8988T (cell line): ENCODE measurements around the gene PRKCH.

Source experiments
- DNase-seq: peaks from one replicate; pipeline ENCODE4 v3.0.0; 2011

The PRKCH gene

DNA sequence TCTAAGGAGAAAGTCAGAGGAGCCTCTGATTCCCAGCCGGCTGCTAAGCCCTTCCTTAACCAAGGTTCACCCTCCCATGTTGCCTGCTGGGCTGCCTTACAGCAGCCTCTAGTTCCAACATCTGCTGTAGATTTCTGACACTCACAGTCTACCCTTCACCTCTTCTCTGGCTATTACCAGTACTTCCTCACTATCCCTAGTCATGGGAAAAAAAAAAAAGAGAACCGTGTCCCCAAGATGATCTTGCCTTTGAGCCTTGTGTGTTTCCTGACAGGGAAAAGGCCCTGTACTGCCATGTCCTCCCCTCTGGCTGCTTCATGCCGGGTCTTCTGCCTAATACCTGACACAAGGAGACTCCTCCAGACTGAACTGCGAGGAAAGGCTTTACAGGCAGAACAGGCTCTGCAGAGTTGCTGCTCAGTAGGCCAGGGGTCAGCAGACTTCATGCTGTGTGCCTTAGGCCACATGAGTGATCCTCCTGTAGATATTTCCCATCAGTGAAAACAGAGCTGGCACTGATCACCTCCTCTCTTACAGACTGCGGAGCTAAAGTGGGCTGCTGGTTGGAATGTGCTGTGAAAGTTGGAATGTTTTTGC lies 46.8 kb downstream of the PRKCH start:
- DNase-seq = no peak

DNA sequence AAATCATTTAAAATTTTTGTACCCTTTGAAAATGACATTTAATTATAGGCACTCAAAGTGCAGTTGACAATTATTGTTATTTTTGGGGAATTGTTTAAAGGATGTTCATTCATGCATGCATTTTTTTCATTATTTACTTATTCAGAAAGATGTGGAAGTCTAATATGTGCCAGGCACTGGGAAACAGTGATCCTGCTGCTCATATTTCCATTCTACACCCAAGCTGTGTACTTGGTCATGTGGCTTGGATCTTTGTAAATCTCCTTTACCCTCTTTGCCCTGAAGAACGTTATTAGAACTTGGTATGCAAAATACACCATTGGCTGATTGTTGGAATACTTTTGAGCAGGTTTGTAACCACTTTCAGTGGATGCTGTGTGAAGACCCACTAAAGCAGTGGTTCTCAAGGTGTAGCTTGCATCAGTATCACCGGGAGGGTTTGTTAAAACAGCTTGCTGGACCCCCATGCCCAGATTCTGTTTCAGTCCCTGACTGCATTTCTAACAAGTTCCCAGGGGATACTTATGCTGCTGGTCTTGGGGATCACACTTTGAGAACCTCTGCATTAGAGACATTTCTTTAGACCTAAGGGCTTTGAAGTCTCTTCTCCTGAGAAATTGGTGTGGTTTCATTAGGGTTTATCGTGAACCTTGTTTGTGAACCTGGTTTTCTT lies 47.5 kb downstream of the PRKCH start:
- no peak for DNase-seq

DNA sequence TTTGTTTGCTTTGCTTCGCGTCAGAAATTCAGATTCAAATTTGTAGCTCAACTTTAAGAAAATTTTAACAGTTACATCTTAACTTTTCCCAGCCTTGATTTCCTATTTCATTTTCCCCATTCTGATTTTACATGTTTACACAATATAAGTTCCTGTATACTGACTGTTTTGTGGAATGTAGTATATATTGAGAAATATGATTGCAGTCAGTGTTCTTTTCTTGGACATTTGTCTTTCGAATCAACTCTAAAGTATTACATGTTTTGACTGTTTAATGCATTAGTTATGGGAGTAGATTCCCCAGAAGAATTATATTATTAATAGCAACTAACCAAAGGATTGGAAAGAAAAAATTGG lies 48.1 kb downstream of the PRKCH start:
- no peak for DNase-seq

DNA sequence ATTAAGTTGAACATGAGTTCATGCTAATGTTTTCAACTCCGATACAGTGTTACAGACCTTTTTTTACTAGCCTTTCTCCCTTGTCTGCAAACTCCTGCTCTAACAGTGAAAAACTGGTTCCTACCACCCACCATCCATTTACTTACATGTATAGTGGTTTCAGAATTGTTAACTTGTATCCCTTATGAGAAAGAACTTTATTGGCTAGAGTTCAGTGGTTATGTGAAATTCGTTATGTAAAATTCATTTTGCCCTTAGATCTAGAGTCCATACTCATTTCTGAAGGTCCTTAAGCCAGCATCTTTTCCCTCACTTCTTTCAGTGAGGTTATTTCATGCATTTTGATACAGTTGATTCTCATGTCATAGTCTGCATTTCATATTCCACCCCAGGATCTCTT lies 51.0 kb downstream of the PRKCH start:
- no peak for DNase-seq

DNA sequence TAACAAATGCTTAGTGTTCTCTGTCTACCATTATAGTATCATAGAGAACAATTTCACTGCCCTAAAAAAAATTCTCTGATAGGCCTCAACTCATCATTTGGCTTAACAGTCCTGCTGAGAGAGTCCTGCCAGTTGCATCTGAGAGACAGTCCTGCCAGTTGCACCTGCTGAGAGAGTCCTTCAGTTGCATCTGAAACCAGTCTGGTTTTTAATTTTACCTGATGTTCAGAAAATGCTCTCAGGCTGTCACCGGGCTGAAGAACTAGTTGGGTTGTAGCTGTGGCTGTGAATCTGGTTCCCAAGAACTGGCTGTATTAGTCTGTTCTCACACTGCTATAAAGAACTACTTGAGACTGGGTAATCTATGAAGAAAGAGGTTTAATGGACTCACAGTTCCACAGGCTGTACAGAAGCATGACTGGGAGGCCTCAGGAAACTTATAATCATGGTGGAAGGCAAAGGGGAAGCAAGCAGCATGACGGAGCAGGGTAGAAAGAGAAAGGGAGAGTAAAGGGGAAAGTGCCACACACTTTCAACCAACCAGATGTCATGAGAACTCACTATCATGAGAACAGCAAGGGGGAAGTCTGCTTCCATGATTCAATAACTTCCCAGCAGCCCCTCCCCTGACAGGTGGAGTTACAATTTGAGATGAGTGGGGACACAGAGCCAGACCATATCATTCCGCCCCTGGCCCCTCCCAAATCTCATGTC lies 51.6 kb downstream of the PRKCH start:
- DNase-seq = no peak

DNA sequence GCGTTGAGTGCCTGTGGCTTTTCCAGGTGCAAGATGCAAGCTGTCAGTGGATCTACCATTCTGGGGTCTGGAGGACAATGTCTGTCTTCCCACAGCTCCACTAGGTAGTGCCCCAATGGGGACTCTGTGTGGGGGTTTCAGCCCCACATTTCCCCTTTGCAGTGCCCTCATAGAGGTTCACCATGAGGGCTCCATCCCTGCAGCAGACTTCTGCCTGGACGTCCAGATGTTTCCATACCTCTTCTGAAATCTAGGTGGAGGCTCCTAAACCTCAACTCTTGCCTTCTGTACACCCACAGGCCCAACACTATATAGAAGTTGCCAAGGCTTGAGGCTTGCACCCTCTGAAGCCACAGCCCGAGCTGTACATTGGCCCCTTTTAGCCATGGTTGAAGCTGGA lies 52.9 kb downstream of the PRKCH start:
- DNase-seq = no peak

DNA sequence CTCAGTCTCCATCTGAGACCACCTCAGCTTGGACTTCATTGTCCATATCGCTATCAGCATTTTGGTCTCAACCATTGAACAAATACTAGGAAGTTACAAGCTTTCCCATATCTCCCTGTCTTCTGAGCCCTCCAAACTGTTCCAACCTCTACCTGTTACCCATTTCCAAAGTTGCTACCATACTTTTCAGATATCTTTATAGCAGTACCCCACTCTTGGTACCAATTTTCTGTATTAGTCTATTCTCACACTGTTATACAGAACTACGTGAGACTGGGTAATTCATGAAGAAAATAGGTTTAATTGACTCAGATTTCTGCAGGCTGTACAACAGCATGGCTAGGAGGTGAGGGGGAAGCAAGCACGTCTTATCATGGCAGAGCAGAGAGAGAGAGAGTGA lies 53.8 kb downstream of the PRKCH start:
- DNase-seq = no peak

DNA sequence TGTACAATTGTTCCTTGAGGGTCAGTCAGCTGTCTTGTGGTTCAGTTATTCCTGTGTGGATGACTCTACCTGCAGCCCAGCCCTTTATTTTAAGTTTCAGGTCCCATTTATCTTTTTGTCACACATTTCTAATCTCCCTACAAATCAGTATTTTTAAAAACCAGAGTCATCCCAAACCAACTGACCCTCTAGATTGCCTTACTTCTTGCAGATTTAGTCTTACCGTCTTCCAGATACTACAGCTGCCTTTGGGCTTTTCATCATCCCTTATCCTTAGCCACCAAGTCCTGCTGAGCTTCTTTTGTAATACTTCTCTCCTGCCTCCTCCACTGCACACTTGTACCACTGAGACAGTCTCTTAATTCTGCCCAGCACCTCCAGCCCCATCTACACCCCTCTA lies 54.9 kb downstream of the PRKCH start:
- no peak for DNase-seq

DNA sequence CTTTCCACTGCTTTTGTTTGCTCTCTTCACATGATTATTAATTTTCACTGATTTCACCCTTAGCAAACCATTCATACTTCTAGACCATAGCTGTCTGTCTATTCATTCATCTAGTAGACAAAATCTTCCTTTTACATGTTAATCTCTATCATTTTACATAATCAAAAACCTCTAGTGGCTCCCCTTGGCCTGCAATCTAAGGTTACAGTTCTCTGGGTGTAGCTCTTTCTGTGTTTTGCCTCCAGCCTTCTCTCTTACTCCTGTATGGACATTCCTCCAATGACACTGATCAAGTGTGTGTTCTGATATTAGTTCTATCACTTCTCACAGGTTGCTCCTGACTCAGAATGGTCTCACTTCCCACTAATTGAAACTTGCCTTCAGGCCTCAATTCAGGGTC lies 56.4 kb downstream of the PRKCH start:
- no peak for DNase-seq

DNA sequence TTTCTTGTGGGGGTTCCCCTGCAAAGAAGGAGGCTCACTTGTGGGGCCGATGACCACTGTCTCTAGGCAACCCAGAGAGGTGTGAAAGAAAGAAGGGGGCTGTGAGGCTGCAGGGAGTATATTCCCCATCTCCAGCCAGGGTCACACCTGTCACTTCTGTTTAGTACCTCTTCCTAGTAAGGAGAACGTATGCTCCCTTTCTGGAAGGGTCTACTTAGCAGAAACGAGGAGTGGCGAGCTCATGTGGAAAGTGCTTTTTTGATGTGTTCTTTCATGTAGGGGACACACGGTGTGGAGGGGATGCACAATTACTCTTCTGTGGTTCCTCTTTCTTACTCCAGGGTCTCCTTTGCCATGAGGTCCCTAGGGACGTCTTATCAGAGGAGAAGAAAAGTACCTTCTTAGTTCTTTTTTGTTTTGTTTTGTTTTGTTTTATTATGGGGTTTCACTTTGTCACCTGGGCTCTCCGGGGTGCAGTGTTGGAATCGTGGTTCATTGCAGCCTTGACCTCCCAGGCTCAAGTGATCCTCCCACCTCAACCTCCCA lies 58.3 kb downstream of the PRKCH start:
- DNase-seq = no peak

DNA sequence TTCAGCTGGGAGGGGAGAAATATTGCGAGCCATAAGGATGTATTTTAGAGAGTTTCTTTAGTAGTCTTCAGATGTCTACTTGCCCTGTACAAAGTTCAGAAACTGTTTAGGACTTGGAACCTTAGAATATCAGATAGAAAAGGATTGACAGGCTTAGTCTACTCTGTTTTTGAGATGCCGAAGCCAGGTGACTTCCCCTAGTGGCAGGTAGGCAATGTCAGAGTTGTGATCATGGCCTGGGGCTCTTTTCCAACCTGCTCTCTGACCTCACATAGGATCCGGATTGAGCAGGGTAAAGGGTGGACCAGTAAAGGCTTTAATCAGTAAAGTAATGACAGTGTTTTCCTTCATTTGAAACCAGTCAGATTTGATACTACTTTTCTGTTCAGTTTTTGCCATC lies 59.6 kb downstream of the PRKCH start:
- DNase-seq = no peak

DNA sequence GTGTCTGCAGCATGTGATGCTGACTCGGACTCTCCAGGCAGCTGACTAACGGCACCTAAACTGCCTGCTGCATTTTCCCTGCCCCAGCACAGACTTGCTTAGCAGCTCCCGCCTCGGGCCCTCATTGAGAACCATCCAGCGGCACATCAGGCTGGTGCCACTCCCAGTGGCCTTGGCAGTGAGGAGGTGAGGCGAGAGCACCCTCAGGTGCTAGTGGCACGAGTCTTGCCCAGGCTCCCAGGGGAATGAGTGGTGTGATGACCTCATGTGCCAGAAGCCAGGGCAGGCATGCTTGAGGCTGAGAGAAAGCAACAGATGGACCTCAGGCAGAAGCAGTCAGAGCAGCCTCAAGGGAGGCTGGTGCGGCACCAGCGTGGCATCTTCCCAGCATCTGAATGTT lies 60.2 kb downstream of the PRKCH start:
- DNase-seq = no peak

DNA sequence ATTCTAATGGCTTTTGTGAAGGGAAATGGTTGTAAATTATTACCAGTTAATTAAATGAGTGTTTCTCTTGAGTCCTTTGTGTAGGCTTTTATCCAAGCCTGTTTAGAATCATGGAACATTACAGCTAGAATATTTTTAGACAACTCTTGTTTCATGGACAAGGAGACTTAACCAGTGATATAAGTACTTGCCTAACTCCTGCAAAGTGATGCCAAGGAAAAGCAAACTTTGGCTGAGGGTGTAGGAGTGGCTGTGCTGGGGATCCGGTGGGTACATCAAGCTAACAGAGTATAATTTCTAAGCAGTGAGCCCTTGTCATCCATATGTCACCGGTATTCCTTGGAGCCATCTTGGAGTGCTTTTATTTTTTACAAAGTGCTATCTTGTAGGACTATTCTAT lies 61.5 kb downstream of the PRKCH start:
- DNase-seq = no peak

DNA sequence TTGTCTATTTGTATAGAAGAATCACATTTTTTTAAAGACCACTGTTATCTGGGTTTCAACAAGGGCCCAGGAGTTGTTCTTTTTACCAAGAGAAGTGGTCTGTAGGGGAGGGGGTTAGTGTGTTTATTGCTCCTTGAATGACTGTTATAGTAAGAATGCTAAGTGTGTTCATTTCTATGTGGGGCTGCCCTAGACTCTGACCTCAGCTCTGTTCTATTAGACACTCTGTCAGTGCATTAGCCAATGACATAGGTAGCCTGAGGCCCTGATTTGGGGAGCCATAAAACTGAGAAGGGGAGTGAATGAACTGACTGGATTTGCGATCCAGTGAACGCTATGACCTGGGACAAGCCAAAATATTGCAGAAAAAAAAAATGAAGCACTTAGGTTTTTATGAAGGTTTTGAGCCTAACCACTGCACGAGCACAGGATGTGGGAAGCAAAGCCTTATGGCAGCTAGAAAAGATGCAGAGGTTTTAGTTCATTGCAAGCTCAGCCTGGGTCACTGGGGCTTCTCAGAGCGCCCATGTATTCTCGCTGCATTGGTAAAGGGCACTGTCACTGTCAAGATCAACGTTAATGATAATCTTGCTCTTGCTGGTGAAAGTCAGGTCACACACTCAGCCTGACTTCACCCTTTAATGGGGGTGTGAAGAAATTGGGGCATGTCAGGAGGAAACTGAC lies 63.8 kb downstream of the PRKCH start:
- no peak for DNase-seq

DNA sequence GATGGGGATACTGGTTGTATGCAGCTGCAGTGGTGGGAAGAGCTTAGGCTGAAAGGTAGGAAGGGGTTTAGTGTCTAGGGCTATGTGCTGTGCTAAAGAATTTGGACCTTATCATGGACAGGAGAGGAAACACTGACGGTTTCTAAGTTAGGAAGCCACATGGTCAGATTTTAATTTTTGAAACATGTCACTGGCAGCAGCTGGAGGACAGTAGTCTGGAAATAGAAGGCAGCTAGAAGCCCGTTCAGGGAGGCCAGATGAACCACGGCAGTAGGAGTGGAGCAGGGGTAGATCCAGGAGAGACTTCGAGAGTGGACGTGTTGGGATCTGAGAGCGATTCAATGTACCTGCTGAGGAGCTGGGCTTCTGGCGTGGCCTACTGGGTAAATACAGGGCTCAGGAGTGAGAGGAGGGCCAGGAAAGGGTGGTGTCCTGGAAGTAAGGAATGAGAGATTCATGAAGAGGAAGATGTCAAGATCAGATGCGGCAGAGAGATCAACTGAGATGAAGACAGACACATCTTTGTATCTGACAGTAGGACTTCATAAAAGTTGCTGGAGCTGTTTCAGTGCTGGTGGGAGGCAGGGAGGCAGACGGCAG lies 64.9 kb downstream of the PRKCH start:
- no peak for DNase-seq

DNA sequence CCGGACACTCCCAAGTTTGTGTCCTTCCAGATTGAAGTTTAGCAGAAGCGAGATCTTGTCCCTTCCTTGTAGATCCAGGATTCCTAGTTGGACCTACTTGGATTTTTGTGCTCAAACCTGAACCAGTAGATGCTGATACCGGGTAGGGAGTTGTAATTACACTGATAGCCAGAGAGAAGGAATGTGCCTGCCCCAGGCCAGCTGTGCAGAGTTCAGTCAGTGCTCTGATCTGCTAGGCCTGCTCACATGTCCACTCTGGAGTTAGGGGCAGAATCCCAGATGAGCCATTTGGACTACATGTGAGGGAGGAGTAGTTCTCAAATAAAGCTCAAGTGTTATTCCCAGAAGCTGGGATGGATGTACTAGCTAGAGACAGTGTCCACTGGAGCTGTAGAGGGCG lies 65.7 kb downstream of the PRKCH start:
- no peak for DNase-seq

DNA sequence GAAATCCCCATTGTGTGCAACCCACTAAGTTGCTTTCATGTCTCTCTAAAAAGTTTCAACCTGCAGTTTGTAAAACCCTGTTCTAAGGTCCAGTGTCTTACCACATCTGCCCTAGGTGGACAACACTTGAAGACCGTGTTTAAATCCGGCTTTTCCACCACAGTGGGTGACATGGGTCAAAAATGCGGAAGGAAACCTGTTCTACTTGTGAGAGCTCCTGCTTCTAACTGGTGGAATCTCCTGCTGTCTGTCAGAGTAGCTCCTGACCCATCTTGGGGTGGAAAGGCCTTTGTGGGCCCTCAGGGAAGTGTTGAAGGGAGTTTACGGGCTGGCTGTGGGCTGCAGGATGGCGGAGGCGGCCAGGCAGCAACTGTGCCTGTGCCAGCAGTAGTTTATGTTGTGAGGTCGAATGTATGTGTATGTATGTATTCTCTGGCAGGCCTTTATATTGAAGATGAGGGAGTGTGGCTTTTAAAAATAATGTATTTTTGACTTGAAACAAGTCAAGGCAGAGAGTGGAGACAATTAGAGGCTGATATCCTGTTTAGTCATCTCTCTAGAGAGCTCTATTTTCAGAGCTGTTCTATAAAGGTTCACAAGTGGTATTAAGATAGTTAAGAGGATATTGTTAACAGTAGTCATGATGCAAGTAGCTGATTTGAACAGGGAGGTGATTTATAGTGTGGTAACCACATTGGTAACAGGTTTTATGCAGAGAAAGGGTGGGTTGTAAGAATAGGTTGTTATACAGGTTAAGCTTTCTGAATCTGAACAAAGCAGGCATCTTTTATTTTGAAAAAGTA lies 67.0 kb downstream of the PRKCH start:
- no peak for DNase-seq

DNA sequence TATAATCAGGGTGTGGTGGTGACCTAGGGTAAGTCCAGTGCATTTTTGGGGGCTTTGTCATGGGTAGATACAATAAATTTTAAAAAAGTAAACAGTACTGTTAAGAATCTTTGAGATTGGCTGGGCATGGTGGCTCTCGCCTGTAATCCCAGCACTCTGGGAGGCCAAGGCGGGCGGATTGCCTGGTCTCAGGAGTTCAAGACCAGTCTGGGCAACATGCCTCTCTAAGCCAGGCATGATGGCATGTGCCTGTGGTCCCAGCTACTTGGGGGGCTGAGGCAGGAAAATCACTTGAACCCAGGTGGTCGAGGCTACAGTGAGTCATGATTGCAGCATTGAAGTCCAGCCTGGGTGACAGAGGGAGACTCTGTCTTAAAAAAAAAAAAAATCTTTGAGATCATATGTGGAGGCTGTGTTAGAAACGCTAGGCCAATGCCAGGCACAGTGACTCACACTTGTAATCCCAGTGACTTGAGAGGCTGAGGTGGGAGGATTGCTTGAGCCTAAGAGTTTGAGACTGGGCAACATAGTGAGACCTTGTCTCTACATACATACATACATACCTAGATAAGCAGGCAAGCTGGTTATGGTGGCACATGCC lies 67.7 kb downstream of the PRKCH start:
- no peak for DNase-seq

DNA sequence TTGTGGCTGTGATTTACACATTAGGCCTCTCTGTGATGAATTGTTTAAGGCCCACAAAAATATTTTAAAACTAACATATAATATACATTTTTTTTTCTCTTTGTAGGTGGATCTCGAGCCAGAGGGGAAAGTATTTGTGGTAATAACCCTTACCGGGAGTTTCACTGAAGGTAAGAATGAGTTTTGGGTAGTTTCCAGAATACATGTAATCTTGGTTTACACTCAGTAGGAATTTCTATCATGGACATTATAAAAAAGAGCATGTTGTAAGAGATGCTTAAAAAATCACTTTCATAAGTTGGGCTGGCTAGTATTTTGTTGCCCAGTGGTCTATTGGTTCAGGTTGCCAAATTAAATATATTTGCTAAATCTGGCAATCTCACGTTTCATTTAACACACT lies 69.7 kb downstream of the PRKCH start:
- no peak for DNase-seq

DNA sequence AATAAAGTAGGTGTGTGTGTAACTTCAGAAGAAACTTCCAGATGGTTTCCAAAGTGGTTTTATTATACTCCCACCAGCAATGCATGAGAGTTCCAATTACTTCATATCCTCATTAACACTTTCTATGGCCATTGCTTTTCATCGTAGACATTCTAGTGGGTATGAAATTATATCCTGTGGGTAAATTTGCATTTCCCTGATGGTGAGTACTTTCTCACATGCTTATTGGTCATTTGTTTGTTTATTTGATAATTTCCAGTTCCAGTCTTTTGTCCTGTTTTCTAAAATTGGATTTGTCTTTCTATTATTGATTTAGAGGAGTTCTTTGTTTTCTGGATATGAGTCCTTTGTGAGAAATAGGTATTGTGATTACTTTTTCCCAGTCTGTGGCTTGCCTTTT lies 70.9 kb downstream of the PRKCH start:
- DNase-seq = no peak

DNA sequence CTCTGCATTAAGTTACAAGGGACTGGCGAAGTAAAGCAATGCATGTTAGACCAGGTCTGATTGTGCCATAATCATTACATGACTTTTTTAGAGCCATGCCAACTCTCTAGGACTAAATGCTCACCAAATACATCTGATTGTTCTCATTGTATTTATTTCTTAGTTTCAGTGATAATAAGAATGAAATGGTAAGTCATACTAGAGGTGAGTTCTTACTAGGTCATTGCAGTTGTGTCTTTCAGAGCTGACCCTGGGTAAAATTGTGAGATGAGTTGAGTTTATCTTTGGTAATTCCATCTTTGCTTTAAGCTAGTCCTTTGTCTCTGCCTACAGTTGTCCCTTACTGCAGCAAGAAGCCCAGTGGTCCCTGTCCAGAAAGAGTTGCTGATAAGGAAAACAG lies 73.2 kb downstream of the PRKCH start:
- no peak for DNase-seq

DNA sequence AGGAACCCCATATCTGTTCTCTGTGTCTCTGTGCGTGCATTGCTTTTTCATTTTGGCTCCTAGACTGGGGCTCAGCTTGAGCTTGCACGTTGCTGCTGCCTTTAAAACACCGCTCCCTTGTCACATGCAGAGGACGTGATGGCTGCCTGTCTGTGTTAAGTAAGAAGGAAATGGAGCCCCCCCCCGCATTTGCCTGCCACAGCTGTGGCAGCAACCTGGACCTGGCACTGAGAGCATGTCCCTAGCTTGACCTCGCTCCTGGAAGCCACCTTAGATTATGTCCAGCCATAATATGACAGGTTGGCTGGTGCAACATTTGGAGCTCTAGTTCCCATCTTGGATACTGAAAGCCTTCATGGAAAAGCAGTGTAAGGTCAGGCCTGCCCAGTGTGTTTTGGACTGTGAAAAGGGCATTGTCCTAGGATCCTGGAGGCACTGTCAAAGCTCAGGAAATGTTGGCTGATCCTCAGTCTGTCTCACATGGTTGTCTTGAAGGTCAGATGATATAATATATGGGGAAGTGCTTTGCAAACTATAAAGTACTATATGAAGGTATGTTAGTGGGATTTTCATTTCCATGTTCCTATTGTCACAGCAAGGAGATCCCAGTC lies 73.8 kb downstream of the PRKCH start:
- no peak for DNase-seq
